ENCODE results near the gene PRKCE. TPM values are rescaled to one million over a fixed set of nuclear protein-coding genes. Genes with fewer than 3 reads are reported as not detected.
A peak's percentile ranks its signal among the peaks of the same experiment; 100 is the strongest.

Gene PRKCE
- total RNA-seq, 1 experiment from 2014 or later = 4.4 TPM

DNA sequence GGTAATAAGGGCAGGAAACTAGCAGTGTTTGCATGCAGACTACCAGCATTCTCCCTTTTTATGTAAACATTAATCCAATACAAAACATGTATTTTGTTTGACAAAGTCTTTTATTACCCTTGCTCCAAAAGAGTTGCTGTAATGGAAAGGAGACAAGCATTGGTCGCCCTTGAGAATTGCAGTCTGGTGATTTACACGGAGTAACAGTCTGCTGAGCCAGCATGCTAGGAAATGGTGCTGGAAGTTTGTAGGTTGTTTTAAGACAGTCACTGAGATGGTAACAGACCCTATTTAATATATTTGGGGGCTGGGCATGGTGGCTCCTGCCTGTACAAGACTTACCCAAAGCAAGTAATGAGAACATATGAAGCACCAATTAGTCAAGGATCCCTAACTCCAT lies 2.8 kb upstream of the PRKCE start:
- DNase-seq = no peak
- H3K4me1 Mint-ChIP-seq (ENCODE audit: low read depth, unreplicated experiment) = peaks cover 14% of the 10 kb centered on the region
- H3K36me3 ChIP-seq (ENCODE audit: control insufficient read depth, insufficient read depth, low read length) = no peaks in the 10 kb centered on the region
- POLR2A ChIA-PET = no interaction called here
- TF ChIP-seq CTCF (IDR thresholded peaks at IDR 0.05; ENCODE audit: insufficient read depth in 1 of 2, low read depth in 1 of 2, low read length in 1 of 2, severe bottlenecking in 1 of 2, unreplicated experiment in 1 of 2) = no peak
- CTCF ChIA-PET = no interaction called here
- H3K27me3 Mint-ChIP-seq (ENCODE audit: insufficient read depth, unreplicated experiment) = peaks cover 10% of the 10 kb centered on the region
- no peak overlapping the region for H3K27ac Mint-ChIP-seq (ENCODE audit: unreplicated experiment)
- H3K36me3 Mint-ChIP-seq (ENCODE audit: insufficient read depth, unreplicated experiment) = peaks cover 14% of the 10 kb centered on the region
- H3K9me3 Mint-ChIP-seq (ENCODE audit: unreplicated experiment) = no peaks in the 10 kb centered on the region
- no peak overlapping the region for H3K4me3 ChIP-seq (ENCODE audit: low read depth, low read length)
- no TSS peak for BruUV-seq (replicated peaks)
- H3K9me3 ChIP-seq = no peaks in the 10 kb centered on the region
- H3K27me3 ChIP-seq (replicated peaks; ENCODE audit: control insufficient read depth, insufficient read depth, low read length) = no peaks in the 10 kb centered on the region
- intact Hi-C loops (cut with micrococcal nuclease; ENCODE audit: unreplicated experiment) = loop anchor here (2.0 kb wide), 1 partner anchor 224 kb away; no protein-coding TSS in a partner anchor
- no peak overlapping the region for H3K4me3 Mint-ChIP-seq (ENCODE audit: unreplicated experiment)
- H3K4me1 ChIP-seq = peaks cover 5% of the 10 kb centered on the region; the same call in 1 of the 2 replicates

DNA sequence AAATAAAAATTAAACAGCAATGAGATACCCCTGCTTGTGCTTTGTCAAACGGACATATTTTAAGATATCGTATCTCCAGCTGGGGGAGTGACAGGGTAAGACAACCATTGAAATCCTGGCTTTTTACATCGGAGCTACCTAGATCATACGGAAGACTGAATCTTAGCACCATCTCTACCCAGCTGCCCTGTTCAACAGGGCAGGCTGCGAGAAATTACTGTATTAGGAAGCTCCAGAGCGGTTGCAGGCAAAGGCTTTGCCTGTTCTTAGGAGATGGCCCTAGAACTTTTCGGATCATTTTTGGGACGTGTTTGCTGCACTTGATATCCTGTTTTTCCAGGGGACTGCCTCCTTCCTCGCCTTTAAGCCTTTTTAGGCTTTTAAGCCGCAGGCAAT lies 2.0 kb upstream of the PRKCE start:
- H3K27me3 Mint-ChIP-seq (ENCODE audit: insufficient read depth, unreplicated experiment) = peaks cover 13% of the 10 kb centered on the region
- H3K4me3 Mint-ChIP-seq (ENCODE audit: unreplicated experiment) = peak overlapping the region; percentile 91
- peak overlapping the region; percentile 70 for H3K4me3 ChIP-seq (ENCODE audit: low read depth, low read length)
- peaks cover 14% of the 10 kb centered on the region for H3K36me3 Mint-ChIP-seq (ENCODE audit: insufficient read depth, unreplicated experiment)
- no peaks in the 10 kb centered on the region for H3K9me3 ChIP-seq
- TF ChIP-seq CTCF (IDR thresholded peaks at IDR 0.05; ENCODE audit: insufficient read depth in 1 of 2, low read depth in 1 of 2, low read length in 1 of 2, severe bottlenecking in 1 of 2, unreplicated experiment in 1 of 2) = no peak
- peaks cover 5% of the 10 kb centered on the region; the same call in 1 of the 2 replicates for H3K4me1 ChIP-seq
- no peaks in the 10 kb centered on the region for H3K9me3 Mint-ChIP-seq (ENCODE audit: unreplicated experiment)
- ChIA-PET CTCF (interaction anchor here (0.5 to 1.5 kb wide), 12 partner anchors 10 to 649 kb away, joined by 3 to 8 read pairs (median 6); no protein-coding TSS in a partner anchor), POLR2A (interaction anchor here (0.9 kb wide), 1 partner anchor 38 kb away, joined by 4 read pairs; the partner anchor contains the start of gene SRBD1)
- H3K4me1 Mint-ChIP-seq (ENCODE audit: low read depth, unreplicated experiment) = peaks cover 14% of the 10 kb centered on the region
- BruUV-seq (replicated peaks) = TSS peak; percentile 51
- DNase-seq = peak in 1 of 2 experiments; percentile 11
- intact Hi-C loops (cut with micrococcal nuclease; ENCODE audit: unreplicated experiment) = loop anchor here (2.0 kb wide), 1 partner anchor 223 kb away; no protein-coding TSS in a partner anchor
- H3K36me3 ChIP-seq (ENCODE audit: control insufficient read depth, insufficient read depth, low read length) = no peaks in the 10 kb centered on the region
- H3K27ac Mint-ChIP-seq (ENCODE audit: unreplicated experiment) = no peak overlapping the region
- H3K27me3 ChIP-seq (replicated peaks; ENCODE audit: control insufficient read depth, insufficient read depth, low read length) = no peaks in the 10 kb centered on the region

DNA sequence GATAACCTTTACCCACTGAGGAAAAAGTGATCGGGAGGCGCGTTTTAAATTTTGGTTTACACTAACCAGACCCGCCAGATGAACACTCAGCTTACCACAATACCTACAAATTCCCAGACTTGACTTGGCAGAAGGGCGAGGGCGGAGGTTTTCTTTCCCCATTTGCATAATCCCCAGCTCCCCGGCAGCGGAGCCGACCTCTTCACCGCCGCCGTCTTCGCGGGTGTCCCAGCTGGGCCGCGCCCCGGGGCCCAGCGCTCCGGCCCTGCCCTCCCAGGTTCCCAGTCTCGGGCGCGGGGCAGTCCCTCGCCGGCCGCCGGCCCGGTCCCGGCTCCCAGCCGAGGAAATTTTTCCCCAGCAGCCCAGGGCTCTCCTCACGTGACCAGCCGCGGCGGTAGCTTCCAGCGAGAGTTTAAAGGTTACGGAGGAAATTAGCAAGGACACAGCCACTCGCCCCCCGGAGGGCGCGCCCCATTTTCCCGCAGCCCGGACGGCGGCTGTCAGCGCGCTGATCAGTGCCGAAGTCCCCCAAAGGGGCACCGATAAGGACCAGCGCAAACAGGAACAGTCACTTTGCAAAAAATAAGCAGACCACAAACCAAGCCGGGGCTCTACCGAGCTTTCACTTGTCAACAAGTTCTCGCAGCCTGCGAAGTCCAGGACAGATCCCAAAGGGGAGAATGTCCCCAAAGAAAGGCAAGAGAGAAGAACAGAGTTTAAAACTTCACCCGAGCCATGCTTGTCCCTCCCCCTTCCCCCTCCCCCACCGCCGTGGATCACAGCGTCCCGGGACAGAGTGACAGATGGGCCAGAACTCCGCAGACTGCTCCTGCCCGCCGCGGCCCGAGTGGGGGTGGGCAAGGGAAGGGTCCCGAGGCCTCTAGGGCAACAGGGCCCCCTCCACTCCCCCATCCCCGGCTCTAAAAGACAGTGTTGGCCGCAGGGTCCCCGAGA lies 1.3 kb upstream of the PRKCE start:
- CTCF ChIA-PET = interaction anchor here (0.5 to 1.5 kb wide), 16 partner anchors 9 to 1940 kb away, joined by 3 to 8 read pairs (median 4); no protein-coding TSS in a partner anchor
- Histone ChIP-seq H3K27me3 (replicated peaks; ENCODE audit: control insufficient read depth, insufficient read depth, low read length) (no peaks in the 10 kb centered on the region), H3K4me1 (peaks cover 5% of the 10 kb centered on the region; the same call in 1 of the 2 replicates), H3K4me3 (ENCODE audit: low read depth, low read length) (peak overlapping the region; percentile 70), H3K9me3 (no peaks in the 10 kb centered on the region), H3K36me3 (ENCODE audit: control insufficient read depth, insufficient read depth, low read length) (no peaks in the 10 kb centered on the region)
- peak; percentile 77 to 80 for DNase-seq
- H3K27me3 Mint-ChIP-seq (ENCODE audit: insufficient read depth, unreplicated experiment) = peaks cover 13% of the 10 kb centered on the region
- intact Hi-C loops (cut with micrococcal nuclease; ENCODE audit: unreplicated experiment) = loop anchor here (2.0 kb wide), 1 partner anchor 223 kb away; no protein-coding TSS in a partner anchor
- peaks cover 14% of the 10 kb centered on the region for H3K4me1 Mint-ChIP-seq (ENCODE audit: low read depth, unreplicated experiment)
- no peaks in the 10 kb centered on the region for H3K9me3 Mint-ChIP-seq (ENCODE audit: unreplicated experiment)
- peak overlapping the region; percentile 82 for H3K27ac Mint-ChIP-seq (ENCODE audit: unreplicated experiment)
- no peak for TF ChIP-seq CTCF (IDR thresholded peaks at IDR 0.05; ENCODE audit: insufficient read depth in 1 of 2, low read depth in 1 of 2, low read length in 1 of 2, severe bottlenecking in 1 of 2, unreplicated experiment in 1 of 2)
- no TSS peak for BruUV-seq (replicated peaks)
- POLR2A ChIA-PET = interaction anchor here (0.9 kb wide), 1 partner anchor 39 kb away, joined by 4 read pairs; the partner anchor contains the start of gene SRBD1
- peaks cover 14% of the 10 kb centered on the region for H3K36me3 Mint-ChIP-seq (ENCODE audit: insufficient read depth, unreplicated experiment)
- peak overlapping the region; percentile 91 for H3K4me3 Mint-ChIP-seq (ENCODE audit: unreplicated experiment)

Measured in Caco-2 (cell line).